HG03469 (cell line): ENCODE results near the gene KCNMA1.
"Not testable (repeated sequence)": the region's sequence is repeated elsewhere in the genome, so short reads cannot be mapped to it uniquely, and the experiment has no call there.

Experiments
- ATAC-seq: cut with Tn5 transposase; IDR thresholded peaks from one replicate; pipeline ENCODE4 v1.9.1; 2021; ENCODE audit warnings: mild to moderate bottlenecking, moderate library complexity, moderate number of reproducible peaks; ENCODE audit not compliant: unreplicated experiment

KCNMA1 gene

DNA sequence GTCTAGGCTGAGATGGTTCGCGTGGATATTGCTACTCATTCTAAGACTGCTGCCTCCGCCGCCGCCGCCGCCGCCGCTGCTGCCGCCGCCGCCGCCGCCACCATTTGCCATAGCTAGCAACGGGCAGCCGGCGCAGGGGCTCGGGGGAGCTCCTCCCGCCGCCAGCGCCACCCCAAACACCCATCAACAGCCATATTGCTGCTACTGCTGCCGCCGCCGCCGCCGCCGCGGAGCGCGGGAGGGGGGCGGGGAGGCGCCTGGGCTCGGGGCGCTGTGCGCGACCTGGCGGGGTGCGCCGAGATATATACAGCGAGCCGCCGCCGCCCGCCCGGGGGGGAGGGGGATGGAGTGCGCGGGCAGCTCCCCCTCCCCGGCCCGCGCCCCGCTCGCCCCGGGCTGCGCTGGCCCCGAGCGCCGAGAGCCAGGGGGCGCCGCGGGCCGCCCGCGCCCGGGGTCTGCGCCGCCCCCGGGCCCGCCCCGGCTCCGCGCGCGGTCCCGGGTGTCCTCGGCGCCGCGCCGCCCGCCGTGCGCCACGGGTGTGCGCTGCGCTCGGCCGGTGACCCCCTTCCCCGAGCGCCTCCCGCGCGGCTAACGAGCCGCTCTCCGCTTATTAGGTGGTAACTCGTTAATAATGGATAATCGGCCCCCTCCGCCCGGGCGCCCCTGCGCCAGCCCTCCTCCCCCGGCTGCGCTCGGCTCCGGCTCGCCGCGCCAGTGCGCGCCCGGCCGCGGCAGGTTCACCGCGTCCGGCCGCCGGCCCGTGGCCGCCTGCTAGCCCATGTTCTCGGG, at the start of gene KCNMA1:
Gene KCNMA1 (minus strand): TSS at position 277 of the 789 bp plus-strand sequence.
- ATAC-seq: no peak

DNA sequence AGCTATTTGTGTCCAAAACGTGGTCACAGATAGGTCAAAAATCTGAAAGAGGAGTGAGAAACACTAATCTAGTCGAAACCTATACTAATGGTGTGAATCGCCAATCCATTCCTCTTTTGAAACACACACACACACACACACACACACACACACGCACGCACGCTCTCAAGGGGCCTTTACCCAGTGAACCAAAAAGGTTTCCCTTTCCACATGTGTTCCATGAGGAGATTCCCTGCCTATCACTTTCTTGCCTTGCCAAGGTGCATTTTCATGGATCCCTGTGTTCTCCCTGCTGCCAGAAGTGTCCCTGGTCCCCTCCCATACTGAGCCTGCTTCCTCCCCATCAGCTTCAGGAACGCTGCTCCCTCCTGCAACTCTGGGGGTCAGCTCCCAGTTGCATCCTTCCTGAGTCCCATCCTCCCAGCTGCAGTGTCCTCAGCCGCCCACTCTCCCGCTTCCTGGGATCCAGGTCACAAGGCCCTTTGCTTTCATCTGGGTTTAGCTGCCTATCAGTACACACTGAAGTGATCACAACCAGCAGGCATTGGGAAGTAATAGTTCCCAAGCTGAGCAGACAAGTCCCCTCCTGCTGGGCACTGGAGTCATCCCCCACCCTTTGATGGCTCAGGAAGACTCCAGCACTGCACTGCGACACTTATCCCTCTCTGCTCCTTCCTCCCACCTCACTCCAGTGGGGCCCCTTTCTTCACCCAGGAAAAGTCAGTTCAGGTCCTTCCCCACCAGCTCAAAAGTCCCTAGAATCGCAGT, 49.2 kb upstream of the KCNMA1 start:
- no peak for ATAC-seq

GRCh38 chr10:77686096-77686495, 48.5 kb upstream of the KCNMA1 start:
- ATAC-seq: no peak

GRCh38 chr10:77685432-77685831, 47.8 kb upstream of the KCNMA1 start:
- no peak for ATAC-seq

GRCh38 chr10:77683088-77683432, 45.5 kb upstream of the KCNMA1 start:
- ATAC-seq: not testable (repeated sequence)

DNA sequence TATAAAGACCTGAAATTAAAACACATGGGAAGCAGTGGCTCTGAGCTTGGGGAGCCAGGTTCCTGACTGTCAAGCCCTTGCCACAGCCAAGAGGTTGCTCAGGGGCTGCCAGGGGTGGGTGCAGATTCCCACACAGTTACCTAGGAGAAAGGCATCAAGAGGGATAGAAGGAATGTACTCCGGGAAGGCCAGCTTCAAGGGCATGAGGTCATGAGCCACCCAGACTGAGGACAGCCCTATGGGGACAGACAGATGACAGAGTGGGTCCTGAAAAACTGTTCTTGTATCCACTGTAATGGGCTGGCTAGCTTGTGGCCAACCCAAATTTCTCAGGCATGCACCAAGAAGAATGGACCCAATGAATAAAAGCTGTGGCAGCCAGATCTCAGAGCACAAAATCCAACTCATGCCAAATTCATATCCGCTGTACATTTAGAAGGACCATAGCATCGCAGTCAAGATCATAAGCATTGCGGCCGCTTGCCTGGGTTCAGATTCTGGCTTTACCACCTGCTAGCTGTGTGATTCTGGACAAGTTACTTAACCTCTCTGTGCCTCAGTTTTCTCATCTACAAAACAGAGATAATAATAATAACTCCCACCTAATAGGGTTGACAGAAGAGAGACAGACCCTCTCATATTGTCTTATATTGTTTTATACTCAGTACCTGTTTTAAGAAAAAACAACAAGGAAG, 44.9 kb upstream of the KCNMA1 start:
- ATAC-seq: no peak

- no peak for ATAC-seq
Measured at GRCh38 chr10:77681839-77682238, 44.2 kb upstream of the KCNMA1 start.

GRCh38 chr10:77680811-77681210, 43.2 kb upstream of the KCNMA1 start:
- ATAC-seq: no peak

GRCh38 chr10:77680065-77680464, 42.5 kb upstream of the KCNMA1 start:
- no peak for ATAC-seq

DNA sequence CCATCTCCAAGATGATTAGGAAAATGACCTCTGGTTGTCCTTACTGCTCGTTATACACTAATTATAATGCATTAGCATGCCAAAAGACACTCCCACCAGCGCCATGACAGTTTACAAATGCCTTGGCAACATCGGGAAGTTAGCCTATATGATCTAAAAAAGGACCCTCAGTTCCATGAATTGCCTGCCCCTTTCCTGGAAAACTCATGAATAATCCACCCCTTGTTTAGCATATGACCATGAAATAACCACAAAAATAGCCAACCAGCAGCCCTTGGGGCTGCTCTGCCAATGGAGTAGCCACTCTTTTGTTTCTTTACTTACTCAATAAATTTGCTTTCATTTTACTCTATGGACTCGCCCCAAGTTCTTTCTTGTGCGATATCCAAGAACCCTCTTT, 41.6 kb upstream of the KCNMA1 start:
- ATAC-seq: no peak

DNA sequence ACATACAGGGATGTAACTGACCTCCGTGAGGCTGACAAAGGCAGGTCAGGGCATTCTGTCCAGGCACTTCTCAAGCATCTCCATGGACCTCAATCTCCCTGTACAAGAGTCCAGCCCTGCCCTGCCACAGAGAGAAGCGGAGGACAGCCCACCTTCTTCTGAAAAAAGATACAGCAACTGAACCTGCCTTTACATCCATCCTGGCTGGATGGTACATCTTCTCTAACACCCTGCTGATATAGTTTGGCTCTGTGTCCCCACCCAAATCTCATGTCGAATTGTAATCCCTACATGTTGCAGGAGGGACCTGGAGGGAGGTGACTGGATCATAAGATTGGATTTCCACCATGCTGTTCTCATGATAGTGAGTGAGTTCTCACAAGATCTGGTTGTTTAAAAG, 40.5 kb upstream of the KCNMA1 start:
- ATAC-seq: no peak

DNA sequence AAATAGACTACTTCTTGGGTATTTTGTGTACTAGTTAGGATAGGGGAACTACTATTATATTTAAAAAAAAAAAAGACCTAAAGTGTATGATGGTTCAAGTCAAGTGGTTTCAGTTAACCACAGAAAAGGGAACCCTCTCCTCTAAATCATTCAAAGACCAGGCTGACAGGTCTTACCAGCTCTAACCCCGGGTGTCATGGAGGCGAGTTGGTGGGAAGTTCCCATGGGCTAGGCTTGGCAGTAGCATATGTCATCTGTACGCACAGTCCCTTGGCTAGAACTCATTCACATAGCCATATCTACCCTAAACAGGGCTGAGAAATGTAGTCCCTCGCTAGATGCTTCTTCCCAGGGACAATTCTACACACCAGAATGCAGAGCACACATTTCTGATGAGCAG, 37.7 kb upstream of the KCNMA1 start:
- no peak for ATAC-seq

GRCh38 chr10:77673515-77674140, 36.0 kb upstream of the KCNMA1 start:
- ATAC-seq: no peak

DNA sequence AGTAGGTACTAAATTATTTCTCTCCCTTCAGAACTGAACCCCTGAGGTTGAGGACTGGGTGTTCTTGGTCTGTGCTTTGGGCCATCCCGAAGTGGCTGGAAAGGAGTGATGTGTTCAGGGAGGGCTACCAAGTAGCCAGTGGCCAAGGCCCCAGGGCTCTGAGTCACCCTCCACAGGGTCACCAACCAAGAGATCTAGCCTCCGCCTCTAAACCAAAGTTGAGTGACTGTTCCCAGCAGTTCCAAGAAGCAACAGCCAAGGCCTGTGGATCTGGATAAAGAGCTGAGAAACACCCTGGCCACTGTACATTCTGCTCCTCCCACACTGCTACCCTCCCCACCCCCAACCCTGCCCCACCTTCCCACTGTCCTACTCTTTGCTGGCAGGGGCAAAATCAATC, 35.5 kb upstream of the KCNMA1 start:
- no peak for ATAC-seq

DNA sequence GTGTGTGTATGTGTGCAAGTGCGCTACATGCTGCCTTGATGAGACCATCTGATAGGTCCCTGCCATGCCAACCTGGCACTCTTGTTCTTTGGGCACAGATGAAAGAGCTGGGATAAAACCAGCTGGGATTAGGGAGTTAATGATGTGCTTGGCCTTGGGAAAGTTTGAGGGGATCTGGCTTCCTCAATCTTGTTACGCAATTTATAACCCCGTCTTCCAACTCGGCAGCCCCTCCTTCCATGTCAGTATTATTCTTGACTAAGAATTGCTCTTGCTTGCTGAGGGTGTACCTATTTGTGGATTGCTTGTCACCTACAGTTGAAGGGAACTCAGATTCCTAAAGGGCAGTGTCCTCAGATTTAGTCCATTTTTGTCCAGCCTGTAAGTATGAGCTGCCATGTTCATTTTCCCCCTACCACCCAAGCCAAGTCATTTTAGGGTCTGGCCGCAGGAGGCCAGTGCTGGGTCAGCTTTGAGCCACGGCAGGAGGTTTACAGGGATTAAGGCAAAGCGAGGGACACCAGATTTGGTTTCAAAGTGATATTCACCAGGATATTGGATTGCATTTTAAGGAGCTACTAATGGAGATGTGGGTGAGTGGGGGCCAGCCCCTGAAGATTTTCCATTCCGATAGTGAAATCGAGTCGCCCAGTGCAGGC, 34.1 kb upstream of the KCNMA1 start:
- no peak for ATAC-seq

- ATAC-seq: no peak
Measured at GRCh38 chr10:77670817-77671443, 33.3 kb upstream of the KCNMA1 start.

DNA sequence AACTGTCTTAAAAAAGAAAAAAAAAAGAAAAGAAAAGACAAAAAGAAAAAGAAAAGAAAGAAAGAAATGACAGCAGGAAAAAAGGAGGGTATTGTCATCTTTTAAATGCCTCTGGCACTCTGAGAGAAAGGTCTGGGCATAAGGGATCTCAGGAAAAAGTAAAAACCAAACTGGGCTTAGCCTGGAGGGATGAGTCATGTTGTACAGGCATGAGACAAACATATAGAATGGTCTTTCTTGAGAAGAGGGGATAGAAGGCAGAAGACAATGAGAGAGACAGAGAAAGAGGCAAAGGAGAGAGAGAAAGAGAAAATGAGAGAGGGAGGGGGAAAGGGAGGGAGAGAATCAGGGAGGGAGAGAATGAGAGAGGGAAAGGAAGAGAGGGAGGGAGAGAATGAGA, 32.3 kb upstream of the KCNMA1 start:
- no peak for ATAC-seq

DNA sequence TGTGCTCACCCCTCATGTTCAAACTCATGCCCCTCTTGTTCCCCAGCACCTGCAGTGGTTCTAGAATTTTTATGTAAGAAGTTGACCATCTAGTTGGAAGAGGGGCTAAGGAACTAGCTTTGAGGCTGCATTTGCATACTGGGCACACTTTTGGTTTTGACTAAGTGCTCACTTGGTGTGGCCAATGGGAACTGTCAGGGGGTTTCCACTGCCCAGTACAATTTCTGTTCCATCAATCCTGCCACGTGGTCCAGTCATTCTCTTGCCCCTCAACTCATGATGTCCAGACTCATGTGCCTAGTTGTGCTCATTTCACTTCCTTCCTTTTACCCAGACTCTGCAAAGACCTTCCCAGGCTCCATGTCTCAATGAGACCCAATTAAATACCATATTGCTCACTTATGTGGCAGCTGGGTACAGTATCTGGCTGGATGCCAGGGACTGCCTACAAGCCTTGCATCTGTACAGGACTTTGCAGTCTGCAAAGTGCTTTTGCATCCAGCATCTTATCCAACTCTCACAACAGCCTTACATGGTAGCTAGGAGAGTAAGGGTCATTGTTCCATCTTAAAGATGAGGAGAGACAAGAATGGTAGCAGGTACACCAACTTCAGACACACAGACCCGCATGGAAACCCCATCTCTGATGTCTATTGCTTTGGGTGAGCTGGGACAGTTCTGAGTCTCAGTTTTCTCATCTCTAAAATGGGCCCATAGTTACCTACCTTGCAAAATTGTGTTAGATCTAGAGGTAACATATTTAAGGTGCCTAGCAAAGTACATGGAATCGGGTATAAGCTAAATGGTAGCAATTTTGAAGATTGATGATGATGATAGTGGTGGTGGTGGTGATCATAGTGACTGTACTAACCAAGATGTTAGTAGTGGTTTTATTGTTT, 30.1 kb upstream of the KCNMA1 start:
- ATAC-seq: no peak

DNA sequence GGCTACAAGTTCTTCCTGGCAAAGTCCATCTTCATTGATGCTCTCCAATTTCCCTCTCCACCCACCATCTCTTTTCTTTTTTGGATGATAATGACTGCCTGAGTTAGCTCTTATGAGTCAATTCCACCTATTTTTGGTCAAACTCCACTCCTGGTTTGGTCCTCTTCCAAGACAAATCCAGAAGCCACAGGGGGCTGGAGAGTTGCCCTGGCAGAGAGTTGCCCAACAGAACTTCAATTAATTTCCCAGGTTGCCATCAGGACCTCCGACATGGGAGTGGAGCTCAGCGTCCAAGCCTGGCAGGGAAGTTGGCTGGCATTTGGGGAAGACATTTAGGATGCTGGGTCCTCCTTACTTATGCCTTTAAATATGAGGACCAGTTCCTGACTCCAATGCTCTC, 29.2 kb upstream of the KCNMA1 start:
- no peak for ATAC-seq
